Activated CD8-positive, alpha-beta T cell treated with anti-CD3 and anti-CD28 coated beads for 36 hours (primary cell): ENCODE results near the gene LAMP5. TPM values are rescaled to one million over a fixed set of nuclear protein-coding genes. Genes with fewer than 3 reads are reported as not detected.

ENCODE experiments used
- ATAC-seq: fragments of 200-7000 bp; cut with Tn5 transposase; one replicate; pipeline ENCODE4 v1.10.0; 2021; ENCODE audit warnings: mild to moderate bottlenecking, moderate library complexity
- CTCF ChIA-PET: fragments of 350-600 bp; sonication (Branson Sonifier 250); formaldehyde crosslinking; loops from one replicate; lab custom pipeline; 2021; ENCODE audit warnings: antibody characterized with exemption; lab: Charles Lee
- POLR2A ChIA-PET: fragments of 350-600 bp; sonication (Branson Sonifier 250); formaldehyde crosslinking; loops from one replicate; lab custom pipeline; 2021; ENCODE audit warnings: antibody characterized with exemption; lab: Charles Lee
- DNase-seq: peaks from one replicate; pipeline ENCODE4 v3.0.0-alpha.2; 2020
- H3K27ac Mint-ChIP-seq: one replicate; pipeline ENCODE4 v1.8.0; 2021; ENCODE audit warnings: mild to moderate bottlenecking, mixed read lengths
- H3K27me3 Mint-ChIP-seq: one replicate; pipeline ENCODE4 v1.8.0; 2021; ENCODE audit warnings: mixed read lengths
- H3K36me3 Mint-ChIP-seq: one replicate; pipeline ENCODE4 v1.8.0; 2021; ENCODE audit warnings: low read depth, mixed read lengths
- H3K4me1 Mint-ChIP-seq: one replicate; pipeline ENCODE4 v1.8.0; 2021; ENCODE audit warnings: low read depth, mixed read lengths
- H3K4me3 Mint-ChIP-seq: one replicate; pipeline ENCODE4 v1.8.0; 2021; ENCODE audit warnings: mild to moderate bottlenecking, moderate library complexity, mixed read lengths
- H3K9me3 Mint-ChIP-seq: one replicate; pipeline ENCODE4 v1.8.0; 2021; ENCODE audit warnings: mixed read lengths
- CTCF ChIP-seq: fragments of 200-600 bp; IDR thresholded peaks from one replicate; pipeline ENCODE4 v1.8.0; 2022; ENCODE audit warnings: antibody characterized with exemption, mild to moderate bottlenecking
- intact Hi-C: fragments of 100-400 bp; cut with micrococcal nuclease; formaldehyde crosslinking; loops from one replicate; pipeline ENCODE4 v1.10.0; 2022
- total RNA-seq, 2 experiments: library from RNA; stranded (reverse); gene quantifications; one replicate each; pipeline ENCODE4 v1.2.3, GENCODE V29; 2021

The LAMP5 gene
- total RNA-seq, 2 experiments from 2014 or later = not detected

GRCh38 chr20:9518576-9519175 lies 4.3 kb downstream of the LAMP5 start:
- ATAC-seq (no peak), DNase-seq (no peak)
- Mint-ChIP-seq H3K4me3 (no peak overlapping the region), H3K9me3 (no peaks in the 10 kb centered on the region), H3K4me1 (peaks cover 2% of the 10 kb centered on the region), H3K27ac (no peak overlapping the region), H3K27me3 (peaks cover 48% of the 10 kb centered on the region), H3K36me3 (no peaks in the 10 kb centered on the region)
- ChIA-PET POLR2A (no interaction called here), CTCF (no interaction called here)
- TF ChIP-seq CTCF = no peak
- intact Hi-C loops = no loop called here

- no peaks in the 10 kb centered on the region for H3K9me3 Mint-ChIP-seq
- DNase-seq = no peak
- ChIA-PET POLR2A (no interaction called here), CTCF (interaction anchor here (1.1 kb wide), 1 partner anchor 112 kb away, joined by 3 read pairs; no protein-coding TSS in a partner anchor)
- no peaks in the 10 kb centered on the region for H3K36me3 Mint-ChIP-seq
- peaks cover 35% of the 10 kb centered on the region for H3K27me3 Mint-ChIP-seq
- intact Hi-C loops = no loop called here
- H3K4me1 Mint-ChIP-seq = no peaks in the 10 kb centered on the region
- no peak for ATAC-seq
- no peak for TF ChIP-seq CTCF
- no peak overlapping the region for H3K27ac Mint-ChIP-seq
- no peak overlapping the region for H3K4me3 Mint-ChIP-seq
These were observed 5.7 kb downstream of the LAMP5 start for GRCh38 chr20:9520086-9520485.

- Mint-ChIP-seq H3K9me3 (no peaks in the 10 kb centered on the region), H3K27ac (no peak overlapping the region), H3K27me3 (peaks cover 10% of the 10 kb centered on the region), H3K36me3 (no peaks in the 10 kb centered on the region), H3K4me1 (no peaks in the 10 kb centered on the region), H3K4me3 (no peak overlapping the region)
- intact Hi-C loops = no loop called here
- ATAC-seq (no peak), DNase-seq (no peak)
- TF ChIP-seq CTCF = no peak
- ChIA-PET CTCF (no interaction called here), POLR2A (no interaction called here)
These were observed 9.2 kb downstream of the LAMP5 start for GRCh38 chr20:9523636-9524035.

- no peak for DNase-seq
- H3K4me3 Mint-ChIP-seq = no peak overlapping the region
- no peaks in the 10 kb centered on the region for H3K9me3 Mint-ChIP-seq
- H3K4me1 Mint-ChIP-seq = no peaks in the 10 kb centered on the region
- H3K27ac Mint-ChIP-seq = no peak overlapping the region
- intact Hi-C loops = no loop called here
- H3K36me3 Mint-ChIP-seq = no peaks in the 10 kb centered on the region
- no peak for ATAC-seq
- ChIA-PET CTCF (no interaction called here), POLR2A (no interaction called here)
- peaks cover 3% of the 10 kb centered on the region for H3K27me3 Mint-ChIP-seq
- no peak for TF ChIP-seq CTCF
These were observed 17.2 kb downstream of the LAMP5 start for GRCh38 chr20:9531581-9531980.

GRCh38 chr20:9532069-9532838 lies 17.9 kb downstream of the LAMP5 start:
- Mint-ChIP-seq H3K27me3 (peaks cover 3% of the 10 kb centered on the region), H3K27ac (no peak overlapping the region), H3K9me3 (no peaks in the 10 kb centered on the region), H3K4me3 (no peak overlapping the region), H3K4me1 (no peaks in the 10 kb centered on the region), H3K36me3 (no peaks in the 10 kb centered on the region)
- TF ChIP-seq CTCF = no peak
- no peak for ATAC-seq
- intact Hi-C loops = no loop called here
- ChIA-PET CTCF (no interaction called here), POLR2A (no interaction called here)
- DNase-seq = no peak
